Measurements from ENCODE around the gene ABCB1. TPM values are rescaled to one million over a fixed set of nuclear protein-coding genes. Genes with fewer than 3 reads are reported as not detected.

Gene ABCB1
- polyA plus RNA-seq, 1 experiment = 2.9 TPM

DNA sequence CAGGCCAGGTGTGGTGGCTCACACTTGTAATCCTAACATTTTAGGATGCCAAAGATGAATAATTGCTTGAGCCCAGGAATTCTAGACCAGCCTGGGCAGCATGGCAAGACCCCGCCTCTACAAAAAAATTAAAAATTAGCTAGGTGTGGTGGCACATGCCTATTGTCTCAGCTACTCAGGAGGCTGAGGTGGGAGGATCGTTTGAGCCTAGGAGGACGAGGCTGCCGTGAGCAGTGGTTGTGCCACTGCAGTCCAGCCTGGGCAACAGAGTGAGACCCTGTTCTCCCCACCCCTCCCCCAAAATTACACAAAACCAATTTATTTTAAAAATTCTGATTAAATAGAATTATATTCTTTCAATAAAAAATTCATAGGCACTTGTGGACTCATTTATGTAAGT, 39.0 kb downstream of the ABCB1 start:
- no peak for DNase-seq (ENCODE audit: low read depth, low spot score)
- Histone ChIP-seq H3K4me3 (ENCODE audit: low read depth, low read length) (no peak overlapping the region), H3K27me3 (ENCODE audit: control insufficient read depth, insufficient read depth, low read length) (no peaks in the 10 kb centered on the region), H3K27ac (ENCODE audit: low read depth, low read length) (no peak overlapping the region), H3K9me3 (ENCODE audit: control insufficient read depth, insufficient read depth, low read length) (no peaks in the 10 kb centered on the region)
- no peak for TF ChIP-seq CTCF (IDR thresholded peaks at IDR 0.05; ENCODE audit: low read depth, low read length)
- ChIA-PET POLR2A (no interaction called here), CTCF (interaction anchor here (0.7 kb wide), 1 partner anchor 38 kb away, joined by 3 read pairs; no protein-coding TSS in a partner anchor)

DNA sequence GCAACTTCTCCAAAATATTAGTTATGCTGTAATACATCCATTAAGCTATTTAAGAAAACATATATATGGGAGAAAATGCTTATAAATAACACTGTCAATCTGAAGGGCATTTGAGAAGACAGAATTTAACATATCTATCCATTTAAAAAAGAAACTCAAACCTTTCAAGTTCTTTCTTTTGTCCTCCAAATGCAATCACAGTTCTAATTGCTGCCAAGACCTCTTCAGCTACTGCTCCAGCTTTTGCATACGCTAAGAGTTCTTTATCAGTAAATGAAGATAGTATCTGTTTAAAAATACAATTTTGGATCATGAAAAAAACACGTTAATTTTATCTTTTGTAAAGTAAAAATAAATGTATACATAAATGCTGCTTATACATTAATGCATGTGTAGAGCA, 39.6 kb downstream of the ABCB1 start:
- DNase-seq (ENCODE audit: low read depth, low spot score) = no peak
- POLR2A ChIA-PET = no interaction called here
- CTCF ChIA-PET = interaction anchor here (0.7 kb wide), 1 partner anchor 14 kb away, joined by 3 read pairs; no protein-coding TSS in a partner anchor
- Histone ChIP-seq H3K4me3 (ENCODE audit: low read depth, low read length) (no peak overlapping the region), H3K27ac (ENCODE audit: low read depth, low read length) (no peak overlapping the region), H3K9me3 (ENCODE audit: control insufficient read depth, insufficient read depth, low read length) (no peaks in the 10 kb centered on the region), H3K27me3 (ENCODE audit: control insufficient read depth, insufficient read depth, low read length) (no peaks in the 10 kb centered on the region)
- no peak for TF ChIP-seq CTCF (IDR thresholded peaks at IDR 0.05; ENCODE audit: low read depth, low read length)

DNA sequence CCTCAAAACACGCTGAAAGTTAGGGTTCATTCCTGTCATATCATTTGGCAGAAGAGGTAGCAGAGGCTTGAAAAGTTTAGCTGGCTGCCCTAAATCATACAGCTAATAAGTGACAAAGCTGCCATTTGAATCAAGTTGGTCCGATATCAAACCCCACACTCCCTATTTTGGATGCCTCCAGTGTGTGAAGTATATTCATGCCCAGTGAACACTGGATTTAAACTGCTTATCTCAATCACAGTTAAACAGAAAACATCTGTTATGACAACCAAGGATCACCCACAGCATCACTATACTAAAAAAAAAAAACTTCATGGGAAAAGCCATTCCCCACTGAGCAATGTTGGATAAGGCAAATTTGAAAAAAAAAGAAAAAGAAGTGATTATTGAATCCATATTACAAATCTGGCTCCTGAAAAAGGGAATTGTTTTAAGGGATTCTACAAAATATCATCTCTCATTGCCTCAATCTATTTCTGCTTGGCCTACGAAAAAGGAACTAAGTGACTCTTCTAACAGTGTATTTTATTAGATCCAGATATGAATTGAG, 48.3 kb downstream of the ABCB1 start:
- ChIA-PET POLR2A (no interaction called here), CTCF (no interaction called here)
- TF ChIP-seq CTCF (IDR thresholded peaks at IDR 0.05; ENCODE audit: low read depth, low read length) = no peak
- Histone ChIP-seq H3K4me3 (ENCODE audit: low read depth, low read length) (no peak overlapping the region), H3K9me3 (ENCODE audit: control insufficient read depth, insufficient read depth, low read length) (no peaks in the 10 kb centered on the region), H3K27ac (ENCODE audit: low read depth, low read length) (no peak overlapping the region), H3K27me3 (ENCODE audit: control insufficient read depth, insufficient read depth, low read length) (no peaks in the 10 kb centered on the region)
- DNase-seq (ENCODE audit: low read depth, low spot score) = no peak

DNA sequence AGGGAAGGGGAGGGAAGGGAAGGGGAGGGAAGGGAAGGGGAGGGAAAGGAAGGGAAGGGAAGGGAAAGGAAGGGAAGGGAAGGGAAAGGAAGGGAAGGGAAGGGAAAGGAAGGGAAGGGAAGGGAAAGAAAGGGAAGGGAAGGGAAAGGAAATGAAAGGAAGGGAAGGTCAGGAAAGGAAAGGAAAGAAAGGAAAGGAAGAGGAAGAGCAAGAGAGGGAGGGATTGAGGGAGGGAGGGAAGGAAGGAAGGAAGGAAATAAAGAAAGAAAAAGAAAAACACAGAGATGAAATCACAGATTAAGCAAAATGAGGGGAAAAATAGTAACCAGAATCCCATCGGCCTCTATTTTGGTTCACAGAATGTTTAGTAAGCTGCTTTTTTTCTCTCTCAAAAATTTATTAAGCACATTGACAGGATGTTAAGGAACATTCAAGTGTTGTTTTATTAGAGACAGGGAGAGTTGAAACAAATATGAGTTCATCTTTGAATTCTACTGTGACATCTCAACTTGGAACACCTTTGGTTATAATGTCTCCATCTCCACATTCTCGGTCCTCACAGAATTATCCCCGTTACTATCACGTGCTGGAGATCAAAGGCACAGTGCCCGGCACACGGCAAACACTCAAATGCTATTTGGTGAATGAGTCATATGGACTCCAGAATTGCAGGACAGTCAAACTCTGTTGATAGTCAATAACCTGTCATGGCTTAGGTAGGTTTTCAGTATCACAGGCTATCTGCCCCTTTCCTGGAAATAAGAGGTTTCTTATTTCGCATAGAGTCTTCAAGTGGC, 52.4 kb downstream of the ABCB1 start:
- ChIA-PET POLR2A (no interaction called here), CTCF (no interaction called here)
- TF ChIP-seq CTCF (IDR thresholded peaks at IDR 0.05; ENCODE audit: low read depth, low read length) = no peak
- no peak overlapping the region for H3K27ac ChIP-seq (ENCODE audit: low read depth, low read length)
- no peak overlapping the region for H3K4me3 ChIP-seq (ENCODE audit: low read depth, low read length)
- H3K9me3 ChIP-seq (ENCODE audit: control insufficient read depth, insufficient read depth, low read length) = no peaks in the 10 kb centered on the region
- H3K27me3 ChIP-seq (ENCODE audit: control insufficient read depth, insufficient read depth, low read length) = no peaks in the 10 kb centered on the region
- DNase-seq (ENCODE audit: low read depth, low spot score) = no peak

DNA sequence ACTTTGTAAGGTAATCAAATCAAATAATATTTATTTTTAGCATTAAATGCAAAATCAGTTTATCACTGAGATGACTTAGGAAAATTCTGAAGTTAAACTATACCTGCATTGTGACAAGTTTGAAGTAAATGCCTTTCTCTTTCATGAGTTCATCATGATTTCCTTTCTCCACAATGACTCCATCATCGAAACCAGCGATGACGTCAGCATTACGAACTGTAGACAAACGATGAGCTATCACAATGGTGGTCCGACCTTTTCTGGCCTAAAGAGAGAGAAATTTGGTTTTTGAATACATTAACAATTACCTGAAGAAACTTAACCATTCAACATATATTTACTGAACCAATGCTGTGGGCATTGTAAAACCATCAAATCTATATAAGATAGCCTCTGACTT, 54.9 kb downstream of the ABCB1 start:
- DNase-seq (ENCODE audit: low read depth, low spot score) = no peak
- no peak overlapping the region for H3K27ac ChIP-seq (ENCODE audit: low read depth, low read length)
- ChIA-PET POLR2A (no interaction called here), CTCF (no interaction called here)
- H3K4me3 ChIP-seq (ENCODE audit: low read depth, low read length) = no peak overlapping the region
- no peaks in the 10 kb centered on the region for H3K27me3 ChIP-seq (ENCODE audit: control insufficient read depth, insufficient read depth, low read length)
- TF ChIP-seq CTCF (IDR thresholded peaks at IDR 0.05; ENCODE audit: low read depth, low read length) = no peak
- H3K9me3 ChIP-seq (ENCODE audit: control insufficient read depth, insufficient read depth, low read length) = no peaks in the 10 kb centered on the region
